K562 (cell line): ENCODE data around the gene TRIP12. TPM values are rescaled to one million over a fixed set of nuclear protein-coding genes. Genes with fewer than 3 reads are reported as not detected.
A peak's percentile ranks its signal among the peaks of the same experiment; 100 is the strongest.

Experiments used
- HNRNPUL1 ChIP-seq: fragments of 200-400 bp; formaldehyde crosslinking; IDR thresholded peaks from 2 replicates; pipeline ENCODE4 v1.6.1; 2017; ENCODE audit warnings: low read length
- NRF1 ChIP-seq, 2 experiments: fragments of 450-650 bp; IDR thresholded peaks in 1 of 2; conservative IDR thresholded peaks in 1 of 2; 2 replicates each; pipeline ENCODE4 v1.6.1; 2014; ENCODE audit warnings: mild to moderate bottlenecking in 2 of 2
- PCBP1 ChIP-seq: fragments of 200-400 bp; formaldehyde crosslinking; IDR thresholded peaks from 2 replicates; pipeline ENCODE4 v1.6.1; 2018; ENCODE audit warnings: mild to moderate bottlenecking, low read depth, low read length; ENCODE audit not compliant: poor library complexity, severe bottlenecking
- PML ChIP-seq: IDR thresholded peaks from 2 replicates; pipeline ENCODE4 v1.6.1; 2012; ENCODE audit warnings: low read length, inconsistent platforms
- RCOR1 ChIP-seq, 2 experiments: IDR thresholded peaks; 2 replicates each; pipeline ENCODE4 v1.6.1; 2012; ENCODE audit warnings: low read depth in 2 of 2, low read length in 2 of 2, borderline replicate concordance in 1 of 2, improper control_type of control experiment in 1 of 2
- ZNF77 ChIP-seq: fragments of 250-450 bp; sonication (Bioruptor Pico); IDR thresholded peaks from 2 replicates; pipeline ENCODE4 v1.5.0; 2020
- polyA plus RNA-seq, 8 experiments: library from polyadenylated mRNA; depleted of rRNA in 4 of 8; stranded (reverse) in 5 of 8; unstranded in 3 of 8; fragments of >200 nt; fragmentation: Nextera tagmentation in 2 of 8; fragmentation: Illumina TruSeq in 1 of 8; extraction: Ambion mirVana in 2 of 8; extraction: Trizol in 1 of 8; gene quantifications; 2 replicates each; pipeline versions ENCODE4 v1.2.1 to v1.2.3, GENCODE V29; 2011 to 2014; ENCODE audit warnings: inconsistent platforms in 1 of 8, missing spikeins in 1 of 8
- total RNA-seq, 7 experiments: library from RNA; depleted of rRNA in 6 of 7; stranded (reverse); fragments of >200 nt in 6 of 7; fragmentation: Illumina TruSeq in 2 of 7; extraction: Trizol in 2 of 7; gene quantifications; 2 replicates each; pipeline versions ENCODE4 v1.2.1 to v1.2.3, GENCODE V29; 2011 to 2021; ENCODE audit warnings: low replicate concordance in 1 of 7
- TF ChIP-seq, protein P1 (sequence below): fragments of 450-650 bp; IDR thresholded peaks from 2 replicates; pipeline ENCODE4 v1.6.1; 2016; ENCODE audit warnings: low read depth
- TF ChIP-seq, protein P2 (sequence below): fragments of 200-800 bp; sonication (Bioruptor generic); IDR thresholded peaks from 2 replicates; pipeline ENCODE4 v1.6.1; 2017; ENCODE audit warnings: missing genetic modification characterization, missing compliant biosample characterization
- TF ChIP-seq, protein P3 (sequence below): fragments of 250-450 bp; sonication (Bioruptor Pico); IDR thresholded peaks from 2 replicates; pipeline ENCODE4 v1.9.0; 2021; ENCODE audit warnings: mild to moderate bottlenecking
- TF ChIP-seq, protein P4 (sequence below), 2 experiments: fragments of 250-450 bp in 1 of 2; fragments of 450-650 bp in 1 of 2; sonication (Bioruptor Pico) in 1 of 2; IDR thresholded peaks; 2 replicates each; pipeline versions ENCODE4 v1.6.1 to v1.8.0; 2016 to 2021; ENCODE audit warnings: mild to moderate bottlenecking in 2 of 2, moderate library complexity in 2 of 2, missing compliant biosample characterization in 1 of 2, missing genetic modification characterization in 1 of 2
- TF ChIP-seq, protein P5 (sequence below): sonication (generic); formaldehyde crosslinking; IDR thresholded peaks from 2 replicates; pipeline ENCODE4 v1.8.1; 2023; ENCODE audit warnings: mild to moderate bottlenecking, missing genetic modification reagents

TRIP12 gene
- total and polyA plus RNA-seq, 9 of the 15 experiments (the other 6 are each of a cell fraction or from before 2014, with no cell fraction given) = 15.2 to 131 (median 80.1) TPM

DNA sequence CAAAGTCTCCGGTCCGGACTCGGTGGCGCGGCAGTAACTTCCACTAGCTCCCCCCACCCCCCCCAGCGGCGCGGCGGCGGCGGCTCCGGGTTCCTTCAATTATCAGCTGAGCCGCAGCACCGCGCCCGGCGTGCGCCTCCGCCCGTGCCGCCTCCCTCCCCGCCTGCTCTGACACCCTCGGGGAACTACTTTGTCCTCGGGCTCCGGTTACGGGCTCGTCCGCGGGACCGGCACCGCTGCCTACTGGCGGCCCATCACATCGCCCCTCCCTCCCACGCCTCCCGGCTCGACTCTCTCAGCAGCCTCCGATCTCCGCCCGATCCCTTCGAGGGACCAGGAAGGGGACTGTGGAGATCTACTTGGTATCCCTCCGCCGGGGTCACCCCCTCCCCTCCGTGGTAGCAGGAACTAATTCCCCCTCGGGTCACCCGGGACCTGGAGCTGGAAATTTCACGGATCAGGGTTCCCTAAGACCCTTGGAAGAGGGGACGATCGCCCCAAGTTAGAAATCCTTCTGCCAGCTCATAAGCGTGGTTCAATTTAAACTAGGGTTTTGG lies at the start of gene TRIP12 (continued):
- TF ChIP-seq, protein P1, sequence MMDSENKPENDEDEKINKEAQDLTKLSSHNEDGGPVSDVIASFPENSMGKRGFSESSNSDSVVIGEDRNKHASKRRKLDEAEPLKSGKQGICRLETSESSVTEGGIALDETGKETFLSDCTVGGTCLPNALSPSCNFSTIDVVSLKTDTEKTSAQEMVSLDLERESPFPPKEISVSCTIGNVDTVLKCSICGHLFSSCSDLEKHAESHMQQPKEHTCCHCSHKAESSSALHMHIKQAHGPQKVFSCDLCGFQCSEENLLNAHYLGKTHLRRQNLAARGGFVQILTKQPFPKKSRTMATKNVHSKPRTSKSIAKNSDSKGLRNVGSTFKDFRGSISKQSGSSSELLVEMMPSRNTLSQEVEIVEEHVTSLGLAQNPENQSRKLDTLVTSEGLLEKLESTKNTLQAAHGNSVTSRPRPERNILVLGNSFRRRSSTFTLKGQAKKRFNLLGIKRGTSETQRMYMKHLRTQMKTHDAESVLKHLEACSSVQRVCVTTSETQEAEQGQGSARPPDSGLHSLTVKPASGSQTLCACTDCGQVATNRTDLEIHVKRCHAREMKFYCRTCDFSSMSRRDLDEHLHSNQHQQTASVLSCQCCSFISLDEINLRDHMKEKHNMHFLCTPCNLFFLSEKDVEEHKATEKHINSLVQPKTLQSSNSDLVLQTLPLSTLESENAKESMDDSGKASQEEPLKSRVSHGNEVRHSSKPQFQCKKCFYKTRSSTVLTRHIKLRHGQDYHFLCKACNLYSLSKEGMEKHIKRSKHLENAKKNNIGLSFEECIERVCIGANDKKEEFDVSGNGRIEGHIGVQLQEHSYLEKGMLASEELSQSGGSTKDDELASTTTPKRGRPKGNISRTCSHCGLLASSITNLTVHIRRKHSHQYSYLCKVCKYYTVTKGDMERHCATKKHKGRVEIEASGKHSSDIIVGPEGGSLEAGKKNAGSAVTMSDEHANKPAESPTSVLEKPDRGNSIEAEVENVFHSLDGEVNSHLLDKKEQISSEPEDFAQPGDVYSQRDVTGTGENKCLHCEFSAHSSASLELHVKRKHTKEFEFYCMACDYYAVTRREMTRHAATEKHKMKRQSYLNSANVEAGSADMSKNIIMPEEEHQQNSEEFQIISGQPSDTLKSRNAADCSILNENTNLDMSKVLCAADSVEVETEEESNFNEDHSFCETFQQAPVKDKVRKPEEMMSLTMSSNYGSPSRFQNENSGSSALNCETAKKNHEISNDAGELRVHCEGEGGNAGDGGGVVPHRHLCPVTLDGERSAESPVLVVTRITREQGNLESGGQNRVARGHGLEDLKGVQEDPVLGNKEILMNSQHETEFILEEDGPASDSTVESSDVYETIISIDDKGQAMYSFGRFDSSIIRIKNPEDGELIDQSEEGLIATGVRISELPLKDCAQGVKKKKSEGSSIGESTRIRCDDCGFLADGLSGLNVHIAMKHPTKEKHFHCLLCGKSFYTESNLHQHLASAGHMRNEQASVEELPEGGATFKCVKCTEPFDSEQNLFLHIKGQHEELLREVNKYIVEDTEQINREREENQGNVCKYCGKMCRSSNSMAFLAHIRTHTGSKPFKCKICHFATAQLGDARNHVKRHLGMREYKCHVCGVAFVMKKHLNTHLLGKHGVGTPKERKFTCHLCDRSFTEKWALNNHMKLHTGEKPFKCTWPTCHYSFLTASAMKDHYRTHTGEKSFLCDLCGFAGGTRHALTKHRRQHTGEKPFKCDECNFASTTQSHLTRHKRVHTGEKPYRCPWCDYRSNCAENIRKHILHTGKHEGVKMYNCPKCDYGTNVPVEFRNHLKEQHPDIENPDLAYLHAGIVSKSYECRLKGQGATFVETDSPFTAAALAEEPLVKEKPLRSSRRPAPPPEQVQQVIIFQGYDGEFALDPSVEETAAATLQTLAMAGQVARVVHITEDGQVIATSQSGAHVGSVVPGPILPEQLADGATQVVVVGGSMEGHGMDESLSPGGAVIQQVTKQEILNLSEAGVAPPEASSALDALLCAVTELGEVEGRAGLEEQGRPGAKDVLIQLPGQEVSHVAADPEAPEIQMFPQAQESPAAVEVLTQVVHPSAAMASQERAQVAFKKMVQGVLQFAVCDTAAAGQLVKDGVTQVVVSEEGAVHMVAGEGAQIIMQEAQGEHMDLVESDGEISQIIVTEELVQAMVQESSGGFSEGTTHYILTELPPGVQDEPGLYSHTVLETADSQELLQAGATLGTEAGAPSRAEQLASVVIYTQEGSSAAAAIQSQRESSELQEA = no peak
- TF ChIP-seq ZNF77 (CRISPR knock-in tag) (no peak), HNRNPUL1 (no peak), NRF1 (conservative IDR thresholded peaks at IDR 0.05 in 1 of 2, IDR thresholded peaks at IDR 0.05 in 1 of 2) (no peak), RCOR1 (IDR thresholded peaks at IDR 0.05; ENCODE audit: borderline replicate concordance in 1 of 2, low read depth in 2 of 2, low read length in 2 of 2) (no peak), PCBP1 (peak; percentile 98), PML (no peak)
- TF ChIP-seq, protein P2, sequence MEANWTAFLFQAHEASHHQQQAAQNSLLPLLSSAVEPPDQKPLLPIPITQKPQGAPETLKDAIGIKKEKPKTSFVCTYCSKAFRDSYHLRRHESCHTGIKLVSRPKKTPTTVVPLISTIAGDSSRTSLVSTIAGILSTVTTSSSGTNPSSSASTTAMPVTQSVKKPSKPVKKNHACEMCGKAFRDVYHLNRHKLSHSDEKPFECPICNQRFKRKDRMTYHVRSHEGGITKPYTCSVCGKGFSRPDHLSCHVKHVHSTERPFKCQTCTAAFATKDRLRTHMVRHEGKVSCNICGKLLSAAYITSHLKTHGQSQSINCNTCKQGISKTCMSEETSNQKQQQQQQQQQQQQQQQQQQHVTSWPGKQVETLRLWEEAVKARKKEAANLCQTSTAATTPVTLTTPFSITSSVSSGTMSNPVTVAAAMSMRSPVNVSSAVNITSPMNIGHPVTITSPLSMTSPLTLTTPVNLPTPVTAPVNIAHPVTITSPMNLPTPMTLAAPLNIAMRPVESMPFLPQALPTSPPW (CRISPR knock-in tag) = peak; percentile 90
- TF ChIP-seq, protein P3, sequence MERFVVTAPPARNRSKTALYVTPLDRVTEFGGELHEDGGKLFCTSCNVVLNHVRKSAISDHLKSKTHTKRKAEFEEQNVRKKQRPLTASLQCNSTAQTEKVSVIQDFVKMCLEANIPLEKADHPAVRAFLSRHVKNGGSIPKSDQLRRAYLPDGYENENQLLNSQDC (CRISPR knock-in tag) = no peak
- TF ChIP-seq, protein P4, sequence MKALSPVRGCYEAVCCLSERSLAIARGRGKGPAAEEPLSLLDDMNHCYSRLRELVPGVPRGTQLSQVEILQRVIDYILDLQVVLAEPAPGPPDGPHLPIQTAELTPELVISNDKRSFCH (CRISPR knock-in tag; IDR thresholded peaks at IDR 0.05) = no peak
- TF ChIP-seq, protein P4 (tag; IDR thresholded peaks at IDR 0.05) = 0 out of 2 replicates have a peak, but pooled peaks have one; percentile 26
- TF ChIP-seq, protein P5, sequence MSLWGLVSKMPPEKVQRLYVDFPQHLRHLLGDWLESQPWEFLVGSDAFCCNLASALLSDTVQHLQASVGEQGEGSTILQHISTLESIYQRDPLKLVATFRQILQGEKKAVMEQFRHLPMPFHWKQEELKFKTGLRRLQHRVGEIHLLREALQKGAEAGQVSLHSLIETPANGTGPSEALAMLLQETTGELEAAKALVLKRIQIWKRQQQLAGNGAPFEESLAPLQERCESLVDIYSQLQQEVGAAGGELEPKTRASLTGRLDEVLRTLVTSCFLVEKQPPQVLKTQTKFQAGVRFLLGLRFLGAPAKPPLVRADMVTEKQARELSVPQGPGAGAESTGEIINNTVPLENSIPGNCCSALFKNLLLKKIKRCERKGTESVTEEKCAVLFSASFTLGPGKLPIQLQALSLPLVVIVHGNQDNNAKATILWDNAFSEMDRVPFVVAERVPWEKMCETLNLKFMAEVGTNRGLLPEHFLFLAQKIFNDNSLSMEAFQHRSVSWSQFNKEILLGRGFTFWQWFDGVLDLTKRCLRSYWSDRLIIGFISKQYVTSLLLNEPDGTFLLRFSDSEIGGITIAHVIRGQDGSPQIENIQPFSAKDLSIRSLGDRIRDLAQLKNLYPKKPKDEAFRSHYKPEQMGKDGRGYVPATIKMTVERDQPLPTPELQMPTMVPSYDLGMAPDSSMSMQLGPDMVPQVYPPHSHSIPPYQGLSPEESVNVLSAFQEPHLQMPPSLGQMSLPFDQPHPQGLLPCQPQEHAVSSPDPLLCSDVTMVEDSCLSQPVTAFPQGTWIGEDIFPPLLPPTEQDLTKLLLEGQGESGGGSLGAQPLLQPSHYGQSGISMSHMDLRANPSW = no peak
